SK-MEL-5 (cell line): ENCODE data around the gene FSTL5. TPM values are rescaled to one million over a fixed set of nuclear protein-coding genes. Genes with fewer than 3 reads are reported as not detected.

Experiments
- DNase-seq: peaks from one replicate; pipeline ENCODE4 v3.0.0-alpha.2; 2016; ENCODE audit warnings: low read depth, low spot score
- in situ Hi-C: cut with HindIII; loops from 2 replicates; pipeline ENCODE4 v1.10.0; 2016; ENCODE audit warnings: low sequenced_read_pairs, high pct_unique_total_duplicates, low pct_unique_long_range_greater_than_20kb
- total RNA-seq: library from RNA; depleted of rRNA; stranded (reverse); fragments of >200 nt; shearing (Covaris generic); gene quantifications from 2 replicates; pipeline ENCODE4 v1.2.3, GENCODE V29; 2014

The FSTL5 gene
- total RNA-seq, 1 experiment from 2014 or later, result 75.9 TPM

- DNase-seq, result no peak
- in situ Hi-C loops, result no loop called here
Observed at GRCh38 chr4:161486461-161486860, 677.3 kb downstream of the FSTL5 start.

- no peak for DNase-seq
- in situ Hi-C loops, result no loop called here
Observed at GRCh38 chr4:161466316-161466715, 697.5 kb downstream of the FSTL5 start.

DNA sequence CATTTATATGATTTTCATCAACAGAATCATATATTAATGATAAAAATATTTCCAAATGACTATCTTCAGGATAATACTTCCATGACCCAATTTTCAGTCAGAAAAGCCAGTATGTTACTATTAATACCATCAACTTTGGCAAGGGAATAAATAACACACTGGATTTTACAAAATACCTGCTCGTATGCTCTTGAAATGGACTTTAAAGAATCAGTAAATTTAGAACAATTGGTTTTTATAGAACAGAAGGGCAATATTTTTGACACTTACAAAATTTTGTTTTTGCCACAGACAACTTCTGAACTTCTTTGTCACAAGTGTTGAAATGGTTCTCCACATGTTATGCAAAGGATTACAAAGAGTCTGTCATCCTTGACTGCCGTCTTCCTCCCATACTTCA lies 700.4 kb downstream of the FSTL5 start:
- in situ Hi-C loops, result no loop called here
- no peak for DNase-seq

GRCh38 chr4:161457906-161458305 lies 705.9 kb downstream of the FSTL5 start:
- DNase-seq, result peak; percentile 14
- in situ Hi-C loops, result no loop called here

DNA sequence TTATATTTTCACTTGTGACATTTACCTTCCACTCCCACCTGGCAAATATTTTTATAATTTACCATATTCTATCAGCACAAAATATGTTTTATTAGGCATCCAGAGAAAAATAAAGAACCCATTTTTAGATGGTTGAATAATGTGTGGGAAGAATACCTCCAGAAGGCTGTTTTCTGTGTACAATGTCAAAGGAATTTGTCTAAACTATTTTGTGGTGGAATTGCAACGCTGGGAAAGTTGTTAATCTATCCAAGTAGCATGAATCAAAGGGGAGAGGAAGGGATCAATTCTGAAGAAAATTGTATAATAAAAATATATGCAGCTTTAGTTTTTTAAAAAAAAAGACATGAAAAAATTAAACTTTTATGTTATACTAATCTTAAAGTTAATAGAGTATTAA lies 706.5 kb downstream of the FSTL5 start:
- no peak for DNase-seq
- in situ Hi-C loops, result no loop called here

GRCh38 chr4:161454860-161455259 lies 708.9 kb downstream of the FSTL5 start:
- in situ Hi-C loops, result no loop called here
- DNase-seq, result no peak

DNA sequence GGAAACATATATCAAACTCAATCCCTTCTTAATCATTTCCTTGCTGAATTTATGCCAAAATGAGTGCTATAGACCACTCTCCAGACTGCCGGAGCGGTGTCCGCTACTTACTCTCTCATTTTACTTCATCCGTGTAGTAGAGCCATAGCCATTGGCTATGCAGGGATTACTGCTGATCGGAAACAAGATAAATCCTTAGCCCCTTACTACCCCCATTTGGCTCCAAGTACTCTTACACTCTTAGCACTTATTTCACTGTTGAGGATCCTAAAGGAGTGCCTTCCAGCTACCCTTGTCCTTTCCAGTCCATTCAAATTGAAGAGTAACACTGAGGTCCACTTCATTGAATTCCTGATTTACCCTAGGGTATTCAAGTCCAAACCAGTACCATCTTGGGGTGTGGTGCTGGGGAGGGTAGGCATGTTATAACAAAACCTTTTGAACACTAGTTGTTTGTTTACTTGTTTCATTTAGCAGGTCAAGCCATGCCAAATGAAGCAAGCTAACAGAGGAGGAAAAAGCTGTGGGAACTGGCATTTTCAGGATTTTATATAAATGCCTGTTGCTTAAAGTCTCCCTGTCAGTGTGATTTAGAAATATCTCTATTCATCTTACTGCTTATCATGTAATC lies 715.1 kb downstream of the FSTL5 start:
- in situ Hi-C loops, result no loop called here
- DNase-seq, result no peak

DNA sequence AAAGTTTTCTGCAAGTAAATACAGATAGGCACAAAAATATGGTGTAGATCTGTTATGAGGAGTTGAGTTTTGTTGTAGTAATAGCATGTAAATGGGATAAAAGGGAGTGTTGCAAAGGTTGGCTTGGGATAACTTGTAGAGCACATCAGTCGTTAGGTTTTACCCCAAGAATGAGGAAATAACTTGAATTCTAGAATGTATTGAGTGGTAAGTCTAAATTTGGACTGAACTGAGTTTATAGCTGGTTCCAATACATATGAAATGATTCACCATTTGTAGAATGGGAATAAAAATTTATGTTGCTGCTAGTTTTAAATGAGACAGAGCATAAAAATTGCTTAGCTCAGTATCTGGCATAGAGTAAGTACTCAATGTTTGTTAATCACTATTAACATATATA lies 719.2 kb downstream of the FSTL5 start:
- DNase-seq, result no peak
- in situ Hi-C loops, result no loop called here

DNA sequence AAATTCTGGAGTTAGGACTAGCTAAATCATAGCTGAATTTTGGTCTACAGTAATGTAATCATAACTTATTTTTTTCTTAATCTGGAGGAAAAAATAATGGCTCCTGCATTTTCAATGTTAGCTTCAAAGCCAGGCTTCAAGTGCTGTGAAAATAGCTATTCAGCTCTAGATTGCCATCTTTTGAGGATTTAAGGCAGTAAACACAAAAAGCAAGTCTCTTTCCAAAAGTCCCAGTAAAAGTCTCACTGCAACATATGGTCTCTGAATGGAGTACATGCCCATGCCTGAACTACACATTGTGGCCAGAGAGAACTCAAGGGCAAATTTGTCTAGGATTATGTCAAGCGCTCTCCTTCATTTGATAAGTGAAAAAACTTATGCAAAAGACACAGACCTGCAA lies 720.9 kb downstream of the FSTL5 start:
- in situ Hi-C loops, result no loop called here
- DNase-seq, result peak; percentile 40

DNA sequence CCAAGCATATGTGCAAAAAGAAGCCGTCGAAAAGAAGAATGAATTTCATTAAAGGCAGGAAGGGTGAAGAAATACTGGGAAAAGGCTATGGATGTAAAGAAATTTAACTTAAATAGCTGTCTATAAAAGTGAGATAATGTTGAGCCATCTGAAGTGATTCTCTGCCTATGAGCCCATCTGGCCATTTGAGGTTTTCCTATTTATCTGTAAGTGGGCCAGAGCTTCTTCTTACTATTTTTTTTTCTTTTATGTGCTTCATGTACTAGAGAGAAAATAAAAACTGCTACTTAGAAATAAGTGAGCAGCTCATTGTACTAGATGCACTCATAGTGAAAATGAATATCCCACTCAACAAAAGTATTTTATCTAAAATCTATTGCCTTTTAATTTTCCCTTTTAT lies 725.7 kb downstream of the FSTL5 start:
- in situ Hi-C loops, result no loop called here
- DNase-seq, result no peak

GRCh38 chr4:161428180-161428965 lies 735.4 kb downstream of the FSTL5 start:
- in situ Hi-C loops, result no loop called here
- DNase-seq, result no peak

DNA sequence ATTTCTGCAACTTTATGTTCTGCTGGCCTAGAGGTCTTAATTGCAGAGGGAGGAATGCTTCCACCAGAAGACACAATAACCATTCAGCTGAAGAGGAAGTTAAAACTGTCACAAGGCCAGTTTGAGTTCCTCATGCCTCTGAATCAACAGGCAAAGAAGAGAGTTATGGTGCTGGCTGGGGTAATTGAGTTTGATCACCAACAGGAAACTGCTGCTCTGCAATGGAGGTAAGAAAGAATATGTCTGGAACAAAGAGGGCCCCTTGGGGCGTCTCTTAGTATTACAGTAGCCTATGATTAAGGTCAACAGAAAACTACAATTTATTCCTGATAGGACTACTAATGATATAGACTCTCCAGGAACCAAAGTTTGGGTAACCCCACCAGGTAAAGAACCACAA lies 744.0 kb downstream of the FSTL5 start:
- in situ Hi-C loops, result no loop called here
- peak; percentile 92 for DNase-seq

DNA sequence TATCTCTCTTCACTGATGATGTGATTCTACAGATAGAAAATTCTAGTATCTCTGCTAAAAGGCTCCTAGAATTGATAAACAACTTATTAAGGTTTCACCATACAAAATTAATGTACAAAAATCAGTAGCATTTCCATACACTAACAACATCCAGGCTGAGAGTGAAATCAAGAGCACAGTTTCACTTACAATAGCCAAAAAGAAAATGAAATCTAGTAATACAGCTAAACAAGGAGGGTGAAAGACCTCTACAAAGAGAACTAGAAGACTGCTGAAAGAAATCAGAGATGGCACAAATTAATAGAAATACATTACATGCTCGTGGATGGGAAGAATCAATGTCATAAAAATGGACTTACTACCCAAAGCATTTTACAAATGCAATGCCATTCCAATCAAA lies 751.9 kb downstream of the FSTL5 start:
- no peak for DNase-seq
- in situ Hi-C loops, result no loop called here

- in situ Hi-C loops, result no loop called here
- no peak for DNase-seq
Observed at GRCh38 chr4:161404346-161405110, 759.3 kb downstream of the FSTL5 start.

- no peak for DNase-seq
Observed at GRCh38 chr4:161403781-161404180, 760.0 kb downstream of the FSTL5 start.

GRCh38 chr4:161393602-161394001 lies 770.2 kb downstream of the FSTL5 start:
- in situ Hi-C loops, result no loop called here
- peak; percentile 13 for DNase-seq

More at GRCh38 chr4:161403781-161404180, 760.0 kb downstream of the FSTL5 start:
- in situ Hi-C loops, result no loop called here

DNA sequence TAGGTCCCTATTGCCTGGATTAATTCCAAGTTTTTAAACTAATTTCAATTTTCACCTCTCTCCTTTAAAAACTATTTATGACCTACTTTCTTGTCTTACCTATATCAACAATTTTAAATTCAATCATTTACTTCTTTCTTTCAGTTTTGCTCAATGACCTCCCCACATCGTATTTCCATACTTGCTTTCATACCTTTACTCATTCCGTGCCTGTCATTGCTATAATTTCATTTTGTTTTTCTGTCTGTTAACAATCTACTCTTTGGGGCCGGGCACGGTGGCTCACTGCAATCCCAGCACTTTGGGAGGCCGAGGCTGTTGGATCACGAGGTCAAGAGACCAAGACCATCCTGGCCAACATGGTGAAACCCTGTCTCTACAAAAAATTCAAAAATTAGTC lies 781.1 kb downstream of the FSTL5 start:
- in situ Hi-C loops, result no loop called here
- no peak for DNase-seq

DNA sequence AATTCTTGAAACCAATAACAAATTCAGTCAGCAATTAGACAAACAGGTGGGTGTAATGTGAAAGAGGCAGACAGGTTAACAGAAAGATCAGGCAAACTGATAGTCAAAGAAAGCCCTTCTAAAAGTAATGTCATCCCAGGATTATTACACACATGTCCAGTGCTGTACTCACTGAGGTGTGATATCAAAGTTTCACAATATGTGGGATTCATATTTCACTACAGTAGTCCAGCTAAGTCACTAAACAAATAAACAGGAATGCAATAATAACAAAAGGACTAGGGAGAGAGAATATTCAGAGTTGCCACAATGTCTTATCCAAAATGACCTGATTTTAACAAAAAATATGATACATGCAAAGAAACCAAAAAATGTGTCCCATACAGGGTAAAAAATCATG lies 787.5 kb downstream of the FSTL5 start:
- in situ Hi-C loops, result no loop called here
- no peak for DNase-seq

- no peak for DNase-seq
- in situ Hi-C loops, result no loop called here
Observed at GRCh38 chr4:161364681-161365080, 799.1 kb downstream of the FSTL5 start.
